DMS153 (cell line): ENCODE results near the gene DDX31.
"Not testable (repeated sequence)": the region's sequence is repeated elsewhere in the genome, so short reads cannot be mapped to it uniquely, and the experiment has no call there.

Source experiments
- DNase-seq: peaks from one replicate; lab custom pipeline; 2025; lab: John Stamatoyannopoulos, UW

DDX31 gene

DNA sequence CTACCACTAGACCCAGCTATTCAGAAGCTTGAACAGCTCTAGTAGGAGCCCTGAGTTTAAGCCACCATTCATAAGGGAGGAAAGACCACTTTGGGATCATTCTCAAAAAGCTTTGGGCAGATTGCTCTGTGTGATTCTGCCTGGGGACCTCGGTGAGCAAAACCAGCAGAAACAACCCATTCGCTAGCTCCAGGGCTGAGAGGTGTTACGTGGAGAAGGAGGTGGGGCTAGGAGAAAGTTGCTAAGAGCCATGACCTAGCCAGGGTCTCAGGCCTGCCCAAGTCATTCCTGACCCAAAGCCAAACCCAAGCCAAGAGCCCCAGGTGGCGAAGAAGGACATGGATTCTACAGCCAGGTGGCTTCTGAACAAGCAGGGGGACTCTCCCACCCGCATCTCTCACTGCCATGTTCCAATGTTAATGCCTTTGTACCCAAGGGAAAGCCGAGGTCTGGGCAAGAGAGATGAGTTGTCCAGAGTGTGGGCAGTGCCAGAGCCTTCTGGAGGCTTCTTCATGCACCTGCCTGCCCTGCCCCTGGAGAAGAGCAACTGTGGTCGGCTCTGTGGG, 91.3 kb downstream of the DDX31 start:
- no peak for DNase-seq

DNA sequence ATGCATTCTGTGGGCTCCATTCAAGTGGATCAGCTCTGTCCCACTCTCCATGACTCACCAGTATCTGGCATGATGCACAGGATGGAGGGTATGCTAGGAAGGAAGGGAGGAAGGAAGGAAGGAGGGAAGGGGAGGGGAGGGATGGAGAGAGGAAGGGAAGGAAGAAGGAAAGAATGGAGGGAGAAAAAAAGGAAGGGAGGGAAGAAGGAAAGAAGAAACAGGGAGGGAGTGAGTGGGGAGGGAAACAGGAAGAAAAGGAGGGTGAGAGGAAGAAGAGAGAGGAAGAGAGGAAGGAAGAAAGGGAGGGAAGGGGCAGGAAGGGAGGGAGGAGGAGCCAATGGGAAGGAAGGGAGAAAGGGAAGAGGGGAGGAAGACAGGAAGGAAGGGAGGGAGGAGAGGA, 92.7 kb downstream of the DDX31 start:
- no peak for DNase-seq

DNA sequence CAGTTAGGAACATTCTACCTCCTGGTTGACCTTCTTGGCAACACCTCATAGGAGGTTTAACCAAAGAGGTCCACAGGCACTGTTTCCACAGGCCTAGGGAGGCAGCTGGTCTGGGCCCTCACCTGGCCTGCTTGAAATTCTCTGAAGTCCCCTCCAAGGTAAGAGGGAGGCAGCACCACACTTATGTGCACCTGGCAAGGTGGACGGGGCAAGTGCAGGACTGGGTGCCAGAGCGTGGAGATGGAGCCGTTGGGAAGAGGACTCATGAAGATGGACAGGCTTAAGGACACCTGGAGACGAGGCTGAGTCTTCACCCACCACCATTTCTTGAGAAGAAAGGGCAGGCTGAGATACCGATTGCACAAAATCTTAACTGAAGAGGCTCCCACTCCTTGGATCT, 94.0 kb downstream of the DDX31 start:
- no peak for DNase-seq

DNA sequence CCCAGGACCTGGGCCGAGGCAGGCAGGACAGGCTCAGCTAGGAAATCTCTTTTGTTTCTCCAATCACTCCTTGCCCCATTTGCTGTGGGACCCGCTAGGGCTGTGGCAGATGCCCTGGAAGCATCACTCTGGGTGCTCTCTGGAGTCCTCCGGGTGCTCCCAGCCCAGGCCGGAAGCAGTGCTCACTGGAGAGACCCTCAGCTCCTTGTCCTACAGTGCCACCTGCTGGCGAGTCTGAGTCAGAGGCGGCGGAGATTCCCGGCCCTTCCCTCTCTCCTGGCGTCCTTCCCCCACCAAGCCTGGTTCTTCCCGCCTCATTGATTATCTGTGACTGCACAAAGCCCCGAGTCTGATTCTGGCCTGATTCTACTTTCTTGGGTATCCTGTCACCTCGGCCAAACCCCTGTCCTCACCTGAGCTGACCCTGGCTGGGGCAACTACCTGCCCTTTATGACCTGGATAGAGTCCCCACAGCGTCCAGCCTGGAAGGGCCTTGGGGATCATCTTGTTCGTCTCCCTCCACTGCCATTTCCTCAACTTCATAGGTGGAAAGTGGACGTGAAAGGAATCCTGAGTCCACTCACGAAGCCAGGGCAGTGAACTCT, 94.7 kb downstream of the DDX31 start:
- DNase-seq, result peak; percentile 53

DNA sequence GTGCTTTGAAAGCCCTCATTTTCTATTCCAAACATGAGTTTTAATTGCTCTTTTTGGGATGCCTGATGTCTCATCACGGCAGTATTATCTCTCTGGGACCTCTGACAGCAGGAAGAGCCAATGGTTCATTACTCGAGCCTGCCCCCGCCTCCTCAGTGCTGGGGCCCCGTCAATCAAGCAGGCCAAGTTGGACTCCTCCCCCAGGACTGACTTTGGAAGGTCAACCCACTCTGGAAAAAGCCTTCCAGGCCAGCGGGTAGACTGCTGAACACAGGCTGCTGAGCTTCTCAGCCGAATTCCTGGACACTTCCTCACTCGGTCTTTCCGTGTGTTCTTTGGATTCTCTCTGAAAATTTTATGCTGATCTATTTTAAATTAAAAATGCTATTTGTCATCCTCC, 96.9 kb downstream of the DDX31 start:
- DNase-seq, result no peak

DNA sequence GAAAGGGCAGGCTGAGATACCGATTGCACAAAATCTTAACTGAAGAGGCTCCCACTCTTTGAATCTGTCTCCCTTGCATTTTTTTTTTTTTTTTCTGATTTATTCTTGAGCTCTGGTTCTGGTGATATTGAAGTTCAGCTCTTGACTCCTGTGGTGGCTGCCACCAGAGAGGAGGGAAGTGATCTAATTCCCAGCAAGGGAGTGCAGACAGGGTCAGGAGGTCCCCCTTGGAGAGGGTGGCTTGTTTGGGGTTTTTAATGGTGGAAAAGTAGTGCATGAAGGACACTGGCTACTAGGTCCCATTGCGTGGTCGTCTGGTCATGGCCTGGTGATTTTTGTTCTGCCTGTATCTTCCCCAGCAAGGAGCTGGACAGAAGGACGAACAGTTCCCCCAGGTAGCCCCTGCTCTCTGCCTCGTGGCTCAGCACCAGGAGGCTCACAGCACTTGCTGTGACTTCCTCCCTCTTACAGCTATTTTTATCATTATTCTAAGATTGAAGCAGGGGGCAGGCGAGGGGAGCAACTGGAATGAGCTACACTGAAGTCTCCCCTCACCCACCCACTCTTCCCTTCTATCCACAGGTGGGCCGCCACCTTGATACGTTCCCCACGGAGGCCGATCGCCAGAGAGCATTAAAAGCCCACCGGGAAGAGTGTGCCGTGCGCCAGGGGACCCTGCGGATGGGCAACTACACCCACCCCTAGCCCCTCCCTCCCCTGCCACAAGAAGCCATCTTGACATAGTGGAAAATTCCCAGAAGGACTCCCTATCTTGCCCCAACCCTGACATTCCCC, 97.8 kb downstream of the DDX31 start:
- DNase-seq, result no peak

DNA sequence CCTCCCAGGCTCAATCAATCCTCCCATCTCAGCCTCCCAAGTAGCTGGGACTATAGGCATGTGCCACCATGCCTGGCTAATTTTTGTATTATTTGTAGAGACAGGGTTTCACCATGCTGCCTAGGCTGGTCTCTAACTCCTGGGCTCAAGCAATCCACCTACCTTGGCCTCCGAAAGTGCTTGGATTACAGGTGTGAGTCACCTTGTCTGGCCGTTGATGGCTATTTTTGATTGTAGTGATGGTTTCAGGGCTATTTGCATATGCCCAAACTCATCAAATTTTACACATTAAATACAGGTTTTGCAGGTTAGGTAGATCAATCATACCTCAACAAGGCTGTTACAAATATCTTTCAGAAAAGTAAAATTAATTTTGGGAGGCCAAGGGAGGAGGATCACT, 101.0 kb downstream of the DDX31 start:
- DNase-seq, result not testable (repeated sequence)

DNA sequence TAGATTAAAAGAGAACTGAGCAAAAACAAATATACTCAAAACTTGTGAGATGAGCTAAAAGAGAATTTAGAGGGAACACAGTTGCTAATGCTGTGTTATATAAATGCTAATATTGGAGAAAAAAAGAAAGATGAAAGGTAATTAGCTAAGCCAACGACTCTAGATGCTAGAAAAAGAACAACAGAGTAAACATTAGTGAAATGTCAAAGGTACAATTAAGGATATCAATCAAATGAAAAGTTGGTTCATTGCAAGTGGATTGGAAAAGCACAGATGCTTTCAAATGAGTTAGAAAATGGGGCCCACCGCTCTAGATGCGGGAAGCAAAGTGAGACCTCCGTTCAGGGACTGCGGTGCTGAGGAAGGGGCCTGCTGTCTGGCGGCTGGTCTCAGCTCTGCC, 105.3 kb downstream of the DDX31 start:
- no peak for DNase-seq

DNA sequence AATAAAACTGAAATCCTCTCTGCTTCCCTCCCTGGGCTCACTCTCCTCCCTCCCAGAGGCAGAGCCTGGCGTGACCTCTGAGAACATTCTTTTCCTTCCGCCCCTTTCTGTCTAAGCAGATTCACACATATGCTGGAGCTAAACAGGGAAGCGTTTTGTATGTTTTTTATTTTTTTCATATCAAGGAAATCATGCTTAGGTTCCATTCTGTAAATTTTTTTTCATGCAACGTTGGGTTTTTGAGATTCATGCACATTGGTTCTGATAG, 107.5 kb downstream of the DDX31 start:
- no peak for DNase-seq

DNA sequence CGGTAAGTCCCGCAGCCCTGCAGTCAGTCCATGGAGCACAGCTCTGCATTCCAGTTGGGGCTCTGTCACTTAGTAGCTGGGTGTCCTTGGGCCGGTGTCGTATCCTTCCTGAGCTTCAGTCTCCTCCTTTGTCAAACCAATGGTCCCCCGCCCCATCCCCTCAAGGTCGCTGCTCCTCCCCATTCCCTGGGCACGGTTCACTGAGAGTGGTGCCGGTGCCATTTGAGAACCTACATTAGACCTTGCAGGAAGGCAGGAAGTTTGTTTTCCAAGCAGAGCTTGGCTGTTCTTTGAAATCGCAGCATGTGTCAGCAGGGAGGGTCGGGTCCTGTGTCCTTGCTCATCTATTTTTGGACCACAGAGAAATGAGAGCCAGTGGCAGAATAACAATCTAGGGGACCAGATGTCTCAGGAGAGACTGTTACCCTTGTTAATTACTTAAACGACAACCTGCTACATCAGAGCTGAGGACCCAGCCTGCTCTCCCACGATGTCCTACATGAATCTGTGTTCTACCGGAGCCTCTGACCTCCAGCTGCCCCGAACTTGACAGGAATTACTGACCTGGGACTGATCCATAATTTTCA, 109.1 kb downstream of the DDX31 start:
- DNase-seq, result no peak

DNA sequence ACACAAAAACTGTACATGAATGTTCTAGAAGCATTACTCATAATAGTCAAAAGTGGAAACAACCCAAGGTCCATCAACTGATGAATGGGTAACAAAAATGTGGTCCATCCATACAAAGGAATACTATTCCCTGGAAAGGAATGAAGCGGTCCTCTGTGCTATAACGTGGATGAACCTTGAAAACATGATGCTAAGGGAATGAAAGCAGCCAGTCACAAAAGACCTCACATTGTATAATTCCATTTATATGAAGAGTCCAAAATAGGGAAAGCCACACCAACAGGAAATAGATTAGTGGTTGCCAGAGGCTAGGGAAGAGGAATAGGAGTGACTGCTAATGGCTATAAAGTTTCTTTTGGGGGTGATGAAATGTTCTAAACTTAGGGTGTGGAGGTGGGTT, 110.1 kb downstream of the DDX31 start:
- DNase-seq, result no peak

DNA sequence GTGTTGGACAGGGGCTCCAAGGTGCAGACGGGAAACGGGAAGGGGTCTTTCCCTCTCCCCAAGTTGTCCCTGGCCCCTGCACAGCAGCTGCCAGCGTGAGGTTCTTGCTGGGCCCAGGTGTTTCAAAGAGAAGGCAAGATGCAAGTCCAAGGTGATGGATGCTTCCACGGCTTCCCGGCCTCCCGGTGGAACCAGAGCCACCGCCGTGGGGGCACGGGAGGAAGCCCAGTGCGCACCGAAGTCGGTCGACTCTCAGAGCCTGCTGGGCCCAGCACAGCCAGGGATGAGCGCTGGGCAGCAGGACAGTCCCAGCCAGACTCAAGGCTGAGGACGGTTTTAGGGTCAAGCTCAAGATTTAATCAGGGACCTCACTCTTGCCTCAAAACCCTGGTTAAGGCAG, 112.6 kb downstream of the DDX31 start:
- DNase-seq, result no peak

DNA sequence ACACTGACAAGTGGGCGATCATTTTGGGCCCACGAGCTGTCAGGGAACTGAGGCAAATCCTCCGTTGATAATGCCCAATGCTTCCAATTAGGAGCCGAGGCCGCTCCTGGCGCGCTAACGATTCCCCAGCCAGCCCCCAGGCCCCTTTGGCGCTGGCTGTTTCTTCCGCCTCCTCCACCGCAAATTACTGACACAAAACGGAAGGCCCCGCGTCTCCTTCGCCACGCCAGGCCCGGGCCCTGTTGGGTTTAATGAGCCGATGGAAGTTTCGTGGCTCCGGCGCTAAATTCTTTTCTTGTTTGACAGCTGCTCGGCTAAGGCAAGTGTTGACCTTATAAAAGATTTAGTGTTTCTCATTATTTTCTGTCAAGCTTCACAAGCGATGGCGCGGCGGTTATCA, 113.1 kb downstream of the DDX31 start:
- DNase-seq, result no peak

DNA sequence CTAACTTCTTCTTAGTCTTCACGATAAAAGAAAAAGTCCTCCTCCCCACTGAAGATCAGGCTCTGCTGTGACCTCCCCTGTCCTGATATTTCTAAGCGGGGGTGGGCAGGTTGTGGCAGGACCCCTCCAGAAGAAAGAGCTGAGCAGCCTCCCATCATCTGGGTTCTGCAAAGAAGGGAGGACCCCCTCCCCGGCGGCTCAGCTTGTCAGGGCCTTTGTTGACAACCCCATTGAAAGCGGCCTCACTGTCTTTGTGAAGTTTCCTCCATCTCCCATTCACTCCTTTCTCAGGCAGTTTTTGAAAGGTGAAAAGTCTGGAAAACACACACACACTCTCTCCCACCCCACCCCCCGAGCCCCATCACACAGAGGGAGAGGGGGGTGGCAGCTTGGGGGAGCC, 113.5 kb downstream of the DDX31 start:
- DNase-seq, result no peak

DNA sequence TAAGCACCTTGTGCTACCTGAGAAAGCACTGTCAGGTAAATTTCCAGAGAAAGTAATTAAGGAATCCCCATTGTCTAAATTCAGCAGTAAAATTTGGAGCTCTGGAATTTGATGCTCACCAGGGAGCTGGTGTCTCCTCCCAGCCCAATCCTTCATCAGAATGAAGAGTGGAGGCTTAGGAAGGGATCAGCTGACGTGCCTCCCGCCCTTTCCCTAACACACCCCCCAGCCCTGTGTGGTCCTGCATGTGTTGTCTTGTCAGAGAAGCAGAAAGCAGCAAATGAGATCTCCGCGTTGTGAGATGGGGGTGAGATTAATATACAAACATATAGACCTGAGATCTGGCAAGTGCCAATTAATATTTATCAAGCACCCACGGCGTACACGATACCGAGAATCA, 114.3 kb downstream of the DDX31 start:
- DNase-seq, result no peak

DNA sequence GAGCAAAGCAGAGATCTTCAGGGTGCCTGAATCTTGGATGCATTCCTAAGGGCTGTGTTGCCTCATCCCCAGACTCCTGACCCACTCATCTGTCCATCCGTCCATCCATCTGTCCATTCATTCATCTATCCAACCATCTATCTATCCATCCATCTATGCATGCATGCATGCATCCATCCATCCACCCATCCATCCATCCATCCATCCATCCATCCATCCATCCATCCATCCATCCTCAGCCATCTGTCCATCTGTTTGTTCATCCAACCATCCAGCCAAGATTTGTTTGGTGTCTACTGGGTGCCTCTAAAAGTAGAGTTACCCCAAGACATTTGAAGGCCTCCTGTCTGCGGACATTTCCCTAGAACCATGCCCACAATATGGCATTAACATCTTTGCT, 115.0 kb downstream of the DDX31 start:
- no peak for DNase-seq

DNA sequence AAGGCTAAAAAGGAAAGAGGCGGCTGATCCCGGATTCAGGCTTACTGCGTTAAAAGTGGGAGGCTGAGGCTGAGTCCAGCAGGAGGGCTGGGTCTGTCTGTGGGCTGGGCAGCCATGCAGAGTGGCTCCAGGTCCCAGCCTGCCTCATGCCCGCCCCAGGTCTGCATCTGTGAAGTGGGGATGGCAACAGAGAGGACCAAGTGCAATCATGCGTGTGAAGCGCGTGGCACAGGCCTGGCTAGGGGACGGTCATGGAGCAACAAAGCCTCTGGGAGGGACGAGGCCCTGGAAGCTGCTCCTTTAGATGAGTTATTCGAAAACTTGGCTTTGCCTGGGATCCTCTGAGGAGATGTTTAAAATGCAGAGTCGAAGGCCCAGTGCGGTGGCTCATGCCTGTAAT, 117.7 kb downstream of the DDX31 start:
- no peak for DNase-seq

DNA sequence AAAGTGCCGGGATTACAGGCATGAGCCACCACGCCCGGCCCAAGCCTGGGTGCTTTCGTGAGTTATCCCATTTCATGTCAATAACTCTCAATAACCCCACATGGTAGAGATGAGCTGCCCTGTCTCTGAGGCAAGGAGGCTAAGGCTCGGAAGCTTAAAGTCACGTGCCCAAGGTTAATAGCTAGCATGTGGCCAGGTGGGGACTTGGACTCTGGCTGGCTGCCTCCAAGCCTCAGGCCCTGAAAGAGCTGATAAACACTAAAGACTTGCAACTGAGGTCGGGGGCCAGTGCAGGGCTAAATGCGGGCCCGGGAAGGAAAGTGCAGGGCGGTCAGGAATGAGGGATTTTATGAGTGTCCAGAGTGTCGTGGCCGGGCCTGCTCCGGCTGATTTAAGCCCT, 118.2 kb downstream of the DDX31 start:
- no peak for DNase-seq

DNA sequence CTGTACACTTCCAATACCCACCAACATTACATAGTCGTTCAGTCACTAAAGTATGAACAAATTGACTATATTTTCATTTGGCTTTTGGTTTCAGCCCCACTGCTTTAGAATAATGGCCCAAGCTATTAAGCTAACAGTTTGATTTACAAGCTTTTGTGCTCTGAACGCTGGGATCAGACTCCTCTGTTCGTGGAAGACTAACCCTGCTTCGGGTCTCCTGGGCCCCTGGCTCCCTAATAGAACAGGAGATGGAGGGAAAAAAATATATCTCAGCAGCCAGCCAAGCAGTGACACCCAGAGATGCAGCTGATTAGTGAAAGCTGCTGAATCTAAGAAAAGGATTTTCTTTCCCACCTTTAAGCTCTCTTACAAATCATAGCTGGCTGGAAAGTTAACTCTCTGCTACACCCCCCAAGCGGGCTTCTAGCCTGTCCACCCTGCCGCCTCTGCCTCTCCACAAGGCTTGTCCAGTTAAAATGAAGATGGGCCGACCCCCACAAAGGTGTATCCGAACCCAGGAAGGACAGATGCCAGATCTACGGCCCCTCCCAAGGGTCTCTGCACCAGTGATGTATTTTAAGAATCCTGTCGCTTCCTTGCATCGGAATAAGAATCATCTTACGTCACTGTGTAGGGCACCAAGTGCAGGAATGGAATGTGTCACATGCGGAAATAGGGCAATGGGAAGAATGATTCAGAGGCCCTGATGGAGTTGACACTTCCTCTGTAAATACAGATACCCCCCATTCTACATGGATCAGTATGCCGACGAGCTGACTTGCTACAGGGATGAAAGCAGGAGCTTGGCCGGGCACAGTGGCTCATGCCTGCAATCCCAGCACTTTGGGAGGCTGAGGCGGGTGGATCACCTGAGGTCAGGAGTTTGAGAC, 120.8 kb downstream of the DDX31 start:
- DNase-seq, result no peak

DNA sequence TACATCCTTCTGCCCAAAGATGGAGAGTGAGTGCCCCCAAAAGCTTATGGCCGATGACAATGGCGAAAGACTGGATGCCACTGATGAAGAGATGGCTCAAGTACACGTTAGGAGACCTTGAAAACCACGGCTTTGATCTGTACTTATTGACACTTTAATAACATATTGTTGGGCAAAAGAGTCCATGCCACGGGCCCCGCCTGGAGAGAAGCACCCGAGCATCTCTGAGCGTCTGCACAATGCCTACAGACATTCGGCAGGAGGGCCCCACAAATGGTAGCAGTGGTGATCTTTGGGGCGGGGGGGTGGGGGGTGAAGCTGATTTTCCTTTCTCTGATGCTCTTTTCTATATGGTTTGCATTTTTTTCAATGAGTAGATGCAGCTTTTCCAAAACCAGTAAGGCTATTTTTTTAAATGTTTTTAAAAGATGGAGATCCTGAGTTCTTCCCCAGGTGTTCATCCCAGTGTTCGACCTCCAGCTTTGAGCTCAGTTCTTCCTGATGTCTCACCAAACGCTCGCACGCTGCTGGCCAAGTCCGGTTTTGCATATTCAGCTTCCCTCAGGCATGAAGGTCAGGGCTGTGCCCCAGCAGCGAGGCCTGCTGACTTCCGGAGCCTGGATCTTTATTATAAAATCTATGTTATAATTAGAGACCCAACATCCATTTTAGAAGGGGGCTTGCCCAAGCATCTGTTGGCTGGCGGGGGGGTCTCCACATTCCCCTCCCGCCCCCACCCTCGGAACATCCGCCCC, 121.6 kb downstream of the DDX31 start:
- no peak for DNase-seq

DNA sequence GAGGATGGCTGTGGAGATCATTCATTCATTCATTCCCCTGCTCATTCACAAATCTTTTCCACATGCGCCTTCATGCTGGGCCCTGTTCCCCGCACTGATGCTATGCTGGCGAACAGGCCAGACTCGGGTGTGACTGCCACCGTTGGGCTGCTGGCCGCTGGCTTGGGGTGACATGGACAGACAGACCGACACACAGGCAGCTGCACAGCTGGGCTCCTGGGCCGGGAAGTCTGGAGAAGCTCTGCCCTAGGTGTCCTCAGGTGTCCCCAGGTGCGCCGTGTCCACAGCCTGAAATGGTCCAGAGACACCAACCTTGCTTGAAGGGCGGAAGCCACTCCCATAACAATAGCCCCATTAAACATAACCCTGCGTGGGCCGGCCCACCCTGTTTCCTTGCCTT, 122.3 kb downstream of the DDX31 start:
- DNase-seq, result no peak

DNA sequence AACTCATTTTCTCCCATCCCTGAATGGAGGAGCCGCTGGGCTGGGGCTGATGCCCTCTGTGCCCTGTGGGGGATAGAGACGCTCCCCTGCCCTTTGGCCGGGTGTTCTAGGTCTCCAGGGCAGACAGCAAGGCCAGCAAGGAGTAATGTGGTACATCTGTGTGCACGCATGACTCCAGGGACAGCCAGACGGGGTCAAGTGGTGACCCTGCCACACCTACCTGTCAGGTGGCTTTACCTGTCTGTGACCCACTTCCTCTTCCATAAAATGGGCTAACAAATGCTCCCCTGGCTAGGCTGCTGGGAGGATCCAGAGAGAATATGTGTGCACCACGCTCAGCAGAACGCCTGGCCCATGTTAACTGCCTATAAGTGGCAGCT, 122.7 kb downstream of the DDX31 start:
- DNase-seq, result no peak
